Activated CD4-positive, CD25-positive, alpha-beta regulatory T cell (primary cell): ENCODE measurements around the gene ZNF652.

Experiments used
- DNase-seq, 4 experiments: peaks; one replicate each; lab custom pipeline; 2025; lab: John Stamatoyannopoulos, UW

The ZNF652 gene

DNA sequence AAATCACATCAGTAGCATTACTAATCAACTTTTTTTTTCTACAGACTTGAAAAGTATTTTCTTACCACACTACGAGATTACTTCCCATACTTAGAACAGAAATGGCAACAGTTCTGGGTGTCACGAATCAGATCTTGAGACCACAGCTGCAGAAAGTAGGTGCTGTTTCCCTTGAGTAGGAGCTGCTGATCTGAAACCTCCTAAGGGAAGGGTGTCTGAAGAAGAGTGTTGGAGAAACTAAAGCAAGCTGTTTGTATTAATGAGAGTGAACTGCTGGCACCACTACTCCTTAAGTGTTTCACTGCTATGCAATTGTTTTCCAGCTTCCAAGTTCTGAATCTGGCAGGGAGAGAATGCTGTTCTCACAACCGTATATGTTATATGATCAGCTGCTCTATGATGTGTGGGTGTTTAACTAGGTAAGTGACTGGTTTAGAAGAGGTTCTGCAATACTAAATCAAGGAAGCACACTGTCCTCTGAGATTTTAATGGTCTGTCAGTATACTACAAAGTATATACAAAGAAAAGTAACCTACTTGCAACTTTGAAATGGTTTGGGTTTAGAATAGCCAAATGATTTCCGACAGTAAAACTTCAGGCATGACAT, 3.3 kb downstream of the ZNF652 start:
- no peak for DNase-seq

DNA sequence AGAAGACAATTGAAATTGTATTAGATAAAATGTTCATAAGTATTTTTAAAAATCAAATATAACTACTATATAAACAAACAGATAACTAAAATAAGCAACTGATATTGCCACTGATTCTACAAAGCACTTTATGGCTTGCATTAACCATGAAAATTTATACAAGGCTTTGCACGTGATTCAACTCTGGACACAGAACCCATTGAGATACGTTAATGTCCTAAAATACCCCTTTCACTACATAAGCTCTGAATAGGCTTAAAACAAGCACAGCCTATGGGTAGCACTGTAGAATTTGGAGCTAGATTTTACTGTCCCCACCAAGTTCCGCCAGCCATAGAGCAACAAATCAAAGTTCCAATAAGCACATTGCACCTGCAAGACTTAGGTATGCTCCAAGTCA, 4.5 kb downstream of the ZNF652 start:
- DNase-seq, result no peak

DNA sequence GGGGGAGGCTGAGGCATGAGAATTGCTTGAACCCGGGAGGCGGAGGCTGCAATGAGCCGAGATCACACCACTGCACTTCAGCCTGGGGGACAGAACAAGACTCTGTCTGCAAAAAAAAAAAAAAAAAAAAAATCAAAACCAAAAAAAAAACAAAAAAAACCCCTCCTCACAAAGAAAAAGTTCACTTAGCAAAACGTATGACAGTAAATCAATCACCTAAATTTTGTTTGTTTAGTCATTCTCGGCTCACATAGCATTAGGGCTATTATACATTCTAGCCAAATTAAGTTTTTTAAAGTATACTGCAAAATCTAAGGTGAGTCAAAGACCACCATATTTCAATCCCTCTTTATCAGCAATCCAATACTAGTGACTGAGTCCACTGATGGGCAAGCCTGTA, 5.7 kb downstream of the ZNF652 start:
- no peak for DNase-seq

- DNase-seq, result no peak
Measured at GRCh38 chr17:49353607-49354006, 8.4 kb downstream of the ZNF652 start.

DNA sequence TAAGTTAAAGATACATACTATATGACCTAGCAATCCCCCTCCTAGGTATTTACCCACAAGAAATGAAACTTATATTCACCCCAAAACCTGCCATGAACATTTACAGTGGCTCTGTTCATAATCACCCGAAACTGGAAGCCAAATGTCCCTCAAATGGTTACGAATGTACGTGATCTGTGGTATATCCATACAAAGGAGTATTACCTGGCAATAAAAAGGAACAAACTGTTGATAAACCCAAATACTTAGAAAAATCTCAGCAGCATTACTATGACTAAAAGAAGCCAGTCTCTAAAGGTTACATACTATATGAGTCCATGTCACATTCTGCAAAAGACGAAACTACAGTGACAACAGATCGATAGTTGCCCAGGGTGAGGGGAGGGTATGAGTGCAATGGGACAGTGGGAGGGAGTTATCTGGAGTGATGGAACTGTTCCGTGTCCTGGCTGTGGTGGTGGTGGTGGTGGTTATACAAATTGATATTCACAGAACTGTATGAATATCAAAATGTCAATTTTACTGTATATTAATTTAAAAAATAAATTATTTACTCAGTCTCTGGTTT, 9.4 kb downstream of the ZNF652 start:
- DNase-seq, result no peak

DNA sequence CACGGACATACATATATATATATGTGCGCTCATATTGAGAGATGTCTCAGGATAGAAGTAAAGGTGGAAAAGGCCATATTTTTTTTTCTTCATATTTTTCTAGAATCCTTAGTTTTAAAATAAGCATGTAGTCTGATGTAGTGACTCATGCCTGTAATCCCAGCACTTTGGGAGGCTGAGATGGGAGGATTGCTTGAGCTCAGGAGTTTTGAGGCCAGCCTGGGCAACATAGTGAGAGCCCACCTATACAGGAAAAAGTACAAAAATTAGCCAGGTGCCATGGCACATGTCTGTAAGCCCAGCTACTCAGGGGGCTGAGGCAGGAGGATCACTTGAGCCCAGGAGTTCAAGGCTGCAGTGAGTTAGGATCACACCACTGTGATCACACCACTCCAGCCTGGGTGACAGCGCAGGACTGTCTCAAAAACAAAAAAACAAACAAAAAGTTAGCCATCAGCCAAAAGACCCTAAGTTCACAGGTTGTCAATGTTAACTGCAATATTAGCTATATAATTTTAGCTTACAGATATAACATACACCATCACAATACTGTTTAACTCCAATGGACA, 10.4 kb downstream of the ZNF652 start:
- no peak for DNase-seq

DNA sequence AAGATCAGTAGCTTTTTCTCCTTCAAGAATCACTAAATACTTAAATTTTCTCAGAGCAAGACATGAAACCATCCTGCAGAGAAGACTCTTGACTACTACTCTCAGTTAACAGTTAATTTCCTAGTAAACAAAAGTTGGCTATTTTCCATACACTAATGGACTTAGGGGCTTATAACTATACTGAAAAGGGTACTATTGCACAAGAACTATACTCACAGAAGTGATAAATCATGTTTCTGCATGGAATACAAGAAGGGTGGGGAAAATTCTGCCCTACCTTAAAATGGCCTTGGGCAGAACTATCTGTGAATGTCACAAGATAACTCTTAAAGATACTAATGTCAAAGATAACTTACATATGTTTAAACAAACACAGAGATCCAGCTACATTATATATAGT, 12.5 kb downstream of the ZNF652 start:
- DNase-seq, result no peak

DNA sequence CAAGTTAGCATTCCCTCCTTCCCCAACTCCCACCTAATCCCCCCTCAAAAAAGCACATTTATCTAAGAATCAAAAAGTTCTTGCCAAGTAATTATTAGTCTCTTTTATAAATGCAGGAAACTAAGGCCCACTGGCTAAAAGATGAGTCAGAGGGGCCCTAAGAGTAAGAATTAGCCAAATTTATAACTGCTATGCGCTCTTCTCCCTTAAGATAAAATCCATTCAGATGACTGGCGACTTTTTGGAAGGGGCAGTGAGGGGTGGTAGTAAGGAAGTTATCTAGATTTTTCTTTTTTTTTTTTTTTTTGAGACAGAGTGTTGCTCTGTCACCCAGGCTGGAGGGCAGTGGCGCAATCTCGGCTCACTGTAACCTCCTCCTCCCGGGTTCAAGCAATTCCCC, 17.1 kb downstream of the ZNF652 start:
- DNase-seq, result no peak

- no peak for DNase-seq
Measured at GRCh38 chr17:49343273-49343672, 18.8 kb downstream of the ZNF652 start.

DNA sequence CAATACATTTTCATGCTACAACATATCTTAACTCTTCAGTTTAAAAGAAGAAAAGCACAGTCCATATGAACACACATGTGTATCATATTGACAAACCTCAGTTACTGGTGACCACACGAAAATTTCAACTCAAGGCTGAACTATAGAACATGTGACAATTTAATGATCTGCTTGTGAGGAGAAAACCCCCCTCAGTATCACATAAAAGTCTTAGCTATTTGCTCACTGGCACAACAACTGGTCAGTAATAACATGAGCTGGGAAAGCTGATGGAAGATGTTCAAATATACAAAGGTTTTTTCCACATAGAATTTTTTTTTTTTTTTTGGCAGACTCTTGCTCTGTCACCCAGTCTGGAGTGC, 19.5 kb downstream of the ZNF652 start:
- no peak for DNase-seq

DNA sequence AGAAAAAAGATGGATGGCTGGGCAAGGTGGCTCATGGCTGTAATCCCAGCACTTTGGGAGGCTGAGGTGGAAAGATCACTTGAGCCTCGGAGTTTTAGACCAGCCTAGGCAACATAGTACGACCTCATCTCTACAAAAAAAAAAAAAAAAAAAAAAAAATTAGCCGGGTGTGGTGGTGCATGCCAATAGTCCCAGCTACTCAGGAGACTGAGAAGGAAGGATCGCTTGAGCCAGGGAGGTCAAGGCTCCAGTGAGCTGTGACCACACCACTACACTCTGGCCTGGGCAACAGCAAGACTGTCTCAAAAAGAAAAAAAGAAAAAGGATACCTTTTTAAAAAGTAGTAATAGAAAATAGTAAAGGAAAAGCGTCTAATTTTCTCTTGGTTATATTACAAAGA, 20.7 kb downstream of the ZNF652 start:
- DNase-seq, result no peak

DNA sequence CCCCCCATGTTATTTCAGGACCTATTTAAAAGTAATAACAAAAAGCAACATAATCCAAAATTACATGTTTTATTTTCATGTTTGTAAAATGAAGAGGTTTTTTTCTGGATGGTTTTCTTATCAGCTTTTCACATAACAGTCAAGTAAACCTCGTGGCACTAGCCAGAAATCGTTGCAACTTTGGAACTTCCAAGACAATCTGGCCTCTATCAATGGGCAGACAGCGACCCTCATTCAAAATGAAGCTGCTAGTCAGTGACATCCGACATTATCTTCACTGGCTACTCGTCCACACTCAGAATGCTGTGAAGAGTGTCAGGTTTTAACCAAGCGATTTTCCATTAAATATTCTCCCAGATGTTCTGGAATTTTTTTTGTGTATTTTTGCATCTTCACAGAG, 22.7 kb downstream of the ZNF652 start:
- DNase-seq, result no peak

- no peak for DNase-seq
Measured at GRCh38 chr17:49338883-49339282, 23.2 kb downstream of the ZNF652 start.

DNA sequence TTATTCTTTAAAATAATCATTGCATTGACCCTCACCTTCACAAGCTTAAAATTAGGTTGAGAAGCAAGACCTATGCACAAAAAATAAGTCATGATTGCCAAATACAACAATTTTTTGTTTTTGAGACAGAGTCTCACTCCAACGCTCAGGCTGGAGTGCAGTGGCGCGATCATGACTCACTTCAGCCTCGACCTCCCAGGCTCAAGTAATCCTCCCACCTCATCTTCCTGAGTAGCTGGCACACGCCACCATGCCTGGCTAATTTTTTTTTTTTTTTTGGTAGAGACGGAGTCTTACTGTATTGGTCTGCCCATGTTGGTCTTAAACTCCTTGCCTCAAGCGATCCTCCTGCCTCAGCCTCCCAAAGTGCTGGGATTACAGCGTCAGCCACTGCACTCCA, 24.2 kb downstream of the ZNF652 start:
- DNase-seq, result no peak

GRCh38 chr17:49334744-49335512, 27.1 kb downstream of the ZNF652 start:
- DNase-seq, result no peak

DNA sequence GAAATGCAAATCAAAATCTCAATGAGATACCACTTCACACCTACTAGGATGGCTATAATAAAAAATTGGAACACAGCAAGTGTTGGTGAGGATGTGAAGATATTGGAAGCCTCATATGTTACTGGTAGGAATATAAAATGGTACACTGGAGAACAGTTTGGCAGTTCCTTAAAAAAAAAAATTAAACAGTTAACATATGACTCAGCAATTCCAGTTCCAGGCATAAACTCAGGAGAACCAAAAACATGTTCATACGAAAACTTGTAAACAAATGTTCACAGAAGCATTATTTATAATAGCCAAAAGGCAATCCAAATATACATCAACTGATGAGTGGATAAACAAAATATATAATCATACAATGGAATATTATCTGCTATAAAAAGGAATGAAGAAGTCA, 28.2 kb downstream of the ZNF652 start:
- no peak for DNase-seq

DNA sequence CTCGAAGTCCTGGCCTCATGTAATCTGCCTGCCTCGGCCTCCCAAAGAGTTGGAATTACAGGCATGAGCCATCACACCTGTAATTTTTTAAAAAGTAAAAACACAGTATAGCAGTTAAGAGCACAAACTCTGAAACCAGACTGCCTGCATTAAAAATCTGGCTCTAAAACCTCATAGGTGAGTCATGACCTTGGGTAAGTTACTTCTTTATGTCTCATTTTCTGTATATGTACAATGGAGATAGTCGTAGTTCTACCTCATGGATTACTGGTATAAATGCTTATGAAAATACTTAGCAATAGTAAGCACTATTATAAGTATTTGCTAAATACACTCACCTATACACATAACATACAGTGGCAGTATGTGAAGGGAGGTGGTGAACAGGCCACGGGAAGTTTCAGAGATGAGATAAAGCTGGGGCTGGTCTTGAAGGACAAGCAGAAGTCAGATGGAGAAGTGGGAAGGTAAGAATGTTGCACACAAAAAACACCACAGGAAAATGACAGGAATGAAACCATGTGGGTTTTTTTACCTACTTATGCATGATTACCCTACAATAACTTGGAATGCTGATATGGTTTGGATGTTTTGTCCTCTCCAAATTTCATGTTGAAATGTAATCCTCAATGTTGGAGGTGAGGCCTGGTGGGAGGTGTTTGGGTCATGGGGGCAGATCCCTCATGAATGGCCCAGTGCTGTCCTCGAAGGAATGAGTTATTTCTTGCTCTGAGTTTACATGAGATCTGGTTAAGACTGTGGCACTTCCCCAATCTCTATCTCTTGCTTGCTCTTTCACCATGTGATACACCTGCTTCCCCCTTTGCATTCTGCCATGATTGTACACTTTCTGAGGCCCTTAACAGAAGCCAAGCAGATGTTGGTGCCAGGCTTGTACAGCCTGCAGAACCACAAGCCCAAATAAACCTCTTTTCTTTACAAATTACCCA, 33.9 kb downstream of the ZNF652 start:
- no peak for DNase-seq

DNA sequence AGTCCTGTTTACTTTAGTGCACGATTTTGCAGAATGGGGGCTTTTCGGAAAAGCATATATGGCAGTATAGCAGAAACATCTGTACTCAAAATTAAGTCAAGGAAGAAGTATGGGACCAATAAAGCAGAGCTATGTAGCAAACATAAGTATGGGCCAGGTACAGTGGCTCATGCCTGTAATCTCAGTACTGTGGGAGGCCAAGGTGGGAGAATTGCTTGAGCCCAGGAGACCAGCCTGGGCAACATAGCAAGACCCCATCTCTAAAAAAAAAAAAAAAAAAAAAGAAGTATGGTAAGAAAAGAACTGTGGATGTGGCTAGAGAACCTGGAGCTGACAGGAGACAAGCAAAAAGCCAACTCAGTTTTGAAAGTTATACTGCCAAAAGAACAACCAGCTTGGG, 36.1 kb downstream of the ZNF652 start:
- DNase-seq, result no peak

- DNase-seq, result no peak
Measured at GRCh38 chr17:49318435-49318965, 43.5 kb downstream of the ZNF652 start.

- DNase-seq, result no peak
Measured at GRCh38 chr17:49316889-49317675, 45.0 kb downstream of the ZNF652 start.

- DNase-seq, result no peak
Measured at GRCh38 chr17:49316258-49316570, 45.8 kb downstream of the ZNF652 start.
